GM18507 (cell line): ENCODE data around the gene C1orf116.
"Not testable (repeated sequence)": the region's sequence is repeated elsewhere in the genome, so short reads cannot be mapped to it uniquely, and the experiment has no call there.

Source experiments
- DNase-seq: peaks from one replicate; pipeline ENCODE4 v3.0.0; 2011; ENCODE audit warnings: low read depth; ENCODE audit not compliant: insufficient read length; ENCODE audit errors: extremely low spot score
- FAIRE-seq: peaks from 2 replicates; lab custom pipeline; 2011; peaks lifted over from hg19 to GRCh38; lab: Jason Lieb, UNC

C1orf116 gene

GRCh38 chr1:207062058-207062457 is 29.5 kb upstream of the C1orf116 start:
- DNase-seq, result no peak
- FAIRE-seq, result no peak

GRCh38 chr1:207060596-207060995 is 28.0 kb upstream of the C1orf116 start:
- FAIRE-seq (no peak), DNase-seq (no peak)

- FAIRE-seq (no peak), DNase-seq (no peak)
Observed at GRCh38 chr1:207059881-207060280, 27.3 kb upstream of the C1orf116 start.

GRCh38 chr1:207058878-207059867 is 26.6 kb upstream of the C1orf116 start:
- FAIRE-seq (no peak), DNase-seq (no peak)

GRCh38 chr1:207058252-207058651 is 25.7 kb upstream of the C1orf116 start:
- no peak for DNase-seq
- no peak for FAIRE-seq

- DNase-seq (no peak), FAIRE-seq (no peak)
Observed at GRCh38 chr1:207056673-207057072, 24.1 kb upstream of the C1orf116 start.

GRCh38 chr1:207055386-207056001 is 22.9 kb upstream of the C1orf116 start:
- FAIRE-seq (no peak), DNase-seq (no peak)

- FAIRE-seq (no peak), DNase-seq (no peak)
Observed at GRCh38 chr1:207054491-207054890, 21.9 kb upstream of the C1orf116 start.

- DNase-seq (peak; percentile 81), FAIRE-seq (peak; percentile 82)
Observed at GRCh38 chr1:207052911-207053769, 20.6 kb upstream of the C1orf116 start, which contains the start of gene PFKFB2. Gene PFKFB2 (plus strand): TSS chr1:207053275. CDS start chr1:207054718, 1,443 bp downstream.

GRCh38 chr1:207051191-207051943 is 18.8 kb upstream of the C1orf116 start, which contains the start of gene YOD1:
Gene YOD1 (minus strand): TSS chr1:207051208. CDS start chr1:207051030, 178 bp downstream.
- no peak for DNase-seq
- no peak for FAIRE-seq

GRCh38 chr1:207050480-207051190 is 18.1 kb upstream of the C1orf116 start:
- FAIRE-seq, result peak; percentile 85
- DNase-seq, result peak; percentile 64

- DNase-seq (peak; percentile 9), FAIRE-seq (peak; percentile 69)
Observed at GRCh38 chr1:207049974-207050391, 17.4 kb upstream of the C1orf116 start.

- FAIRE-seq, result no peak
Observed at GRCh38 chr1:207049514-207049913, 17.0 kb upstream of the C1orf116 start.

GRCh38 chr1:207049054-207049453 is 16.5 kb upstream of the C1orf116 start:
- no peak for DNase-seq
- no peak for FAIRE-seq

More at GRCh38 chr1:207049514-207049913, 17.0 kb upstream of the C1orf116 start:
- no peak for DNase-seq

- FAIRE-seq (no peak), DNase-seq (no peak)
Observed at GRCh38 chr1:207048041-207048440, 15.5 kb upstream of the C1orf116 start.

- no peak for FAIRE-seq
- no peak for DNase-seq
Observed at GRCh38 chr1:207047505-207047904, 14.9 kb upstream of the C1orf116 start.

GRCh38 chr1:207045453-207045852 is 12.9 kb upstream of the C1orf116 start:
- DNase-seq, result no peak
- FAIRE-seq, result no peak

- not testable (repeated sequence) for FAIRE-seq
Observed at GRCh38 chr1:207041397-207041796, 8.8 kb upstream of the C1orf116 start.

More at GRCh38 chr1:207041397-207041796, 8.8 kb upstream of the C1orf116 start:
- DNase-seq, result not testable (repeated sequence)
